Liver (tissue), 3 donors: Measurements from ENCODE around the gene TFE3.

ENCODE experiments used
- FOXA1 ChIP-seq: IDR thresholded peaks from 2 replicates; pipeline ENCODE4 v1.6.1; 2016; ENCODE audit warnings: antibody characterized with exemption
- HNF4A ChIP-seq, 2 donors: conservative IDR thresholded peaks; 2 replicates each; pipeline ENCODE4 v1.6.1; 2016; ENCODE audit warnings: antibody characterized with exemption in 2 of 2, mild to moderate bottlenecking in 2 of 2
- JUND ChIP-seq, 2 donors: IDR thresholded peaks; 2 replicates each; pipeline ENCODE4 v1.6.1; 2016; ENCODE audit warnings: antibody characterized with exemption in 2 of 2
- RAD21 ChIP-seq, 2 donors: IDR thresholded peaks; 2 replicates each; pipeline ENCODE4 v1.6.1; 2016; ENCODE audit warnings: antibody characterized with exemption in 2 of 2, mild to moderate bottlenecking in 2 of 2
- RXRA ChIP-seq, 2 donors: IDR thresholded peaks; 2 replicates each; pipeline ENCODE4 v1.6.1; 2017 to 2018; ENCODE audit warnings: antibody characterized with exemption in 2 of 2, mild to moderate bottlenecking in 1 of 2
- SP1 ChIP-seq: IDR thresholded peaks from 2 replicates; pipeline ENCODE4 v1.6.1; 2018; ENCODE audit warnings: antibody characterized with exemption, mild to moderate bottlenecking
- YY1 ChIP-seq: IDR thresholded peaks from 2 replicates; pipeline ENCODE4 v1.6.1; 2016; ENCODE audit warnings: antibody characterized with exemption, mild to moderate bottlenecking
- ZBTB33 ChIP-seq: IDR thresholded peaks from 2 replicates; pipeline ENCODE4 v1.6.1; 2016; ENCODE audit warnings: antibody characterized with exemption
- TF ChIP-seq, protein P1 (sequence below): fragments of 150-350 bp; IDR thresholded peaks from 2 replicates; pipeline ENCODE4 v1.5.1; 2017; ENCODE audit warnings: improper control_type of control experiment, low read depth, low read length; ENCODE audit not compliant: missing input control
- TF ChIP-seq, protein P2 (sequence below): IDR thresholded peaks from 2 replicates; pipeline ENCODE4 v1.6.1; 2016; ENCODE audit warnings: antibody characterized with exemption
- TF ChIP-seq, protein P3 (sequence below): IDR thresholded peaks from 2 replicates; pipeline ENCODE4 v1.6.1; 2016; ENCODE audit warnings: antibody characterized with exemption
- TF ChIP-seq, protein P4 (sequence below): IDR thresholded peaks from 2 replicates; pipeline ENCODE4 v1.6.1; 2016; ENCODE audit warnings: antibody characterized with exemption, mild to moderate bottlenecking
- donor health status: healthy.
- donor health status: healthy.

DNA sequence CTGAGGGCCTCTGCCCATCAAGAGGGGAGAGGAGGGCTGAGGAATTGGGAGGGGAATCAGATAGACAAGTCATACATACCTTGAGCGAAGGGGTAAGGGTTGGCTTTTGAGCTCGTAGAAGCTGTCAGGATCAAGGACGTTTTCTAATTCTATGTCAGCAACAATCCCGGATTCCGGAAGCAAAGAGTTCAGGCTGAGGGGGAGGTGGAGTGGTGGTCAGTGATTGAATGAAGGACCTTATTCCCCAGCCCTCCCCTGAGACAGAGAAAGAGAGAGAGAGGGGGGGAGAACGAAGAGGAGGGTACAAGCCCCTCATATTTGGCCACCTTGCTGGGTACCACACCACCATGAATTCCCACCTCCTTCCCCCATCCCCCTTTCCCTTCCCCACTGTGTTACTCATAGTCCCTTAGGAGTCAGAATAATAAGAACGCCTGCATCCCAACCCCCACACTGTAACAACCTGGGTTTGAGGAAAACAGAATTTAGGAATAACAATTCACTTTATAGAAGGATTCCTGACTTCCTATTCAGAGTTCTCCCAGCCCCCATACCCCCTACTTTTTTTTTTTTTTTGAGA is 2.7 kb downstream of the TFE3 start:
- TF ChIP-seq FOXA1: no peak
- TF ChIP-seq RXRA (IDR thresholded peaks at IDR 0.05): no peak
- TF ChIP-seq, protein P1, sequence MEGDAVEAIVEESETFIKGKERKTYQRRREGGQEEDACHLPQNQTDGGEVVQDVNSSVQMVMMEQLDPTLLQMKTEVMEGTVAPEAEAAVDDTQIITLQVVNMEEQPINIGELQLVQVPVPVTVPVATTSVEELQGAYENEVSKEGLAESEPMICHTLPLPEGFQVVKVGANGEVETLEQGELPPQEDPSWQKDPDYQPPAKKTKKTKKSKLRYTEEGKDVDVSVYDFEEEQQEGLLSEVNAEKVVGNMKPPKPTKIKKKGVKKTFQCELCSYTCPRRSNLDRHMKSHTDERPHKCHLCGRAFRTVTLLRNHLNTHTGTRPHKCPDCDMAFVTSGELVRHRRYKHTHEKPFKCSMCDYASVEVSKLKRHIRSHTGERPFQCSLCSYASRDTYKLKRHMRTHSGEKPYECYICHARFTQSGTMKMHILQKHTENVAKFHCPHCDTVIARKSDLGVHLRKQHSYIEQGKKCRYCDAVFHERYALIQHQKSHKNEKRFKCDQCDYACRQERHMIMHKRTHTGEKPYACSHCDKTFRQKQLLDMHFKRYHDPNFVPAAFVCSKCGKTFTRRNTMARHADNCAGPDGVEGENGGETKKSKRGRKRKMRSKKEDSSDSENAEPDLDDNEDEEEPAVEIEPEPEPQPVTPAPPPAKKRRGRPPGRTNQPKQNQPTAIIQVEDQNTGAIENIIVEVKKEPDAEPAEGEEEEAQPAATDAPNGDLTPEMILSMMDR: no peak
- no peak for TF ChIP-seq HNF4A (conservative IDR thresholded peaks at IDR 0.05)
- TF ChIP-seq ZBTB33: no peak
- no peak for TF ChIP-seq RAD21 (IDR thresholded peaks at IDR 0.05)
- TF ChIP-seq SP1: no peak
- TF ChIP-seq, protein P2, sequence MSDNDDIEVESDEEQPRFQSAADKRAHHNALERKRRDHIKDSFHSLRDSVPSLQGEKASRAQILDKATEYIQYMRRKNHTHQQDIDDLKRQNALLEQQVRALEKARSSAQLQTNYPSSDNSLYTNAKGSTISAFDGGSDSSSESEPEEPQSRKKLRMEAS: no peak
- no peak for TF ChIP-seq YY1
- no peak for TF ChIP-seq JUND (IDR thresholded peaks at IDR 0.05)
- TF ChIP-seq, protein P3, sequence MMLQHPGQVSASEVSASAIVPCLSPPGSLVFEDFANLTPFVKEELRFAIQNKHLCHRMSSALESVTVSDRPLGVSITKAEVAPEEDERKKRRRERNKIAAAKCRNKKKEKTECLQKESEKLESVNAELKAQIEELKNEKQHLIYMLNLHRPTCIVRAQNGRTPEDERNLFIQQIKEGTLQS: no peak
- TF ChIP-seq, protein P4, sequence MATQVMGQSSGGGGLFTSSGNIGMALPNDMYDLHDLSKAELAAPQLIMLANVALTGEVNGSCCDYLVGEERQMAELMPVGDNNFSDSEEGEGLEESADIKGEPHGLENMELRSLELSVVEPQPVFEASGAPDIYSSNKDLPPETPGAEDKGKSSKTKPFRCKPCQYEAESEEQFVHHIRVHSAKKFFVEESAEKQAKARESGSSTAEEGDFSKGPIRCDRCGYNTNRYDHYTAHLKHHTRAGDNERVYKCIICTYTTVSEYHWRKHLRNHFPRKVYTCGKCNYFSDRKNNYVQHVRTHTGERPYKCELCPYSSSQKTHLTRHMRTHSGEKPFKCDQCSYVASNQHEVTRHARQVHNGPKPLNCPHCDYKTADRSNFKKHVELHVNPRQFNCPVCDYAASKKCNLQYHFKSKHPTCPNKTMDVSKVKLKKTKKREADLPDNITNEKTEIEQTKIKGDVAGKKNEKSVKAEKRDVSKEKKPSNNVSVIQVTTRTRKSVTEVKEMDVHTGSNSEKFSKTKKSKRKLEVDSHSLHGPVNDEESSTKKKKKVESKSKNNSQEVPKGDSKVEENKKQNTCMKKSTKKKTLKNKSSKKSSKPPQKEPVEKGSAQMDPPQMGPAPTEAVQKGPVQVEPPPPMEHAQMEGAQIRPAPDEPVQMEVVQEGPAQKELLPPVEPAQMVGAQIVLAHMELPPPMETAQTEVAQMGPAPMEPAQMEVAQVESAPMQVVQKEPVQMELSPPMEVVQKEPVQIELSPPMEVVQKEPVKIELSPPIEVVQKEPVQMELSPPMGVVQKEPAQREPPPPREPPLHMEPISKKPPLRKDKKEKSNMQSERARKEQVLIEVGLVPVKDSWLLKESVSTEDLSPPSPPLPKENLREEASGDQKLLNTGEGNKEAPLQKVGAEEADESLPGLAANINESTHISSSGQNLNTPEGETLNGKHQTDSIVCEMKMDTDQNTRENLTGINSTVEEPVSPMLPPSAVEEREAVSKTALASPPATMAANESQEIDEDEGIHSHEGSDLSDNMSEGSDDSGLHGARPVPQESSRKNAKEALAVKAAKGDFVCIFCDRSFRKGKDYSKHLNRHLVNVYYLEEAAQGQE: no peak
